ENCODE data around the gene ARRB1. TPM values are rescaled to one million over a fixed set of nuclear protein-coding genes. Genes with fewer than 3 reads are reported as not detected.

The ARRB1 gene
- total and polyA plus RNA-seq, 12 donors, result 4.9 to 54.2 (median 31.0) TPM

DNA sequence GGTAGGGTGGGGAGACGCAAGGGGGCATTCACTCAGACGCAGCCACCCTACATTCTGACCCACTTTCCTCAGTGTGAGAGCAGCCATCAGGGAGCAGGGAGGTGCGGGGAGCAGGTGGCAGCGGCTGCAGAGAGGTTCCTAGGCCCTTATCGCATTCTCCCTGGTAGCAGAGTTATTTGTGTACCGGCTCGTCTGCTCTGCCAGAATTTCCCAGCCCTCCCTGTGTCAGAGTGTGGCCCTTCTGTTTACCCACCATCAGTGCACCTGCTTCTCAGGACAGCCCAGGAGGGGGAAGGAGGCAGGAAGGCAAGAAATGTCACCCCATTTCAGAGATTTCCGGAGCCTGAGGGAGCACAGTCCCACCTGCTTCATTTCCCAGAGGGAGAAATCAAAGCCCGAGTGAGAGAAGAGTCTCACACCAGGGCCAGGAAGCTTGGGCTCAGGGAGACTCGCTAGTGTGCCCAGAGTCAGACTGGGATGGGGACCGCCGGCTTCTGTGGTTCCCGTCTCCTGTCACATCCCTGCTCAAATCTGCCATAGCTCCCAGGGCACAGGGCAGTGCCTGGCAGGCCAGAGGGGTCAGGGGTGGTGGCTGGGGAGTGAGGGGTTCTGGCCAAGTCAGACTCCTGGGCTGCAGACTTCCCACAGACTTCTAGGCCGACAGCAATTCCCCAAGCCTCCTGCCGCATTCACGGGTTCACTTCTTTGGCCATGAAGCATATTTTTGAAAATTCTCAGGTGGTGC, 49.7 kb downstream of the ARRB1 start:
- Histone ChIP-seq H3K27me3 (no peaks in the 10 kb centered on the region), H3K27ac (peak overlapping the region in 1 of 5 donors; percentile 49), H3K4me1 (replicated peaks in 1 of 2) (no peaks in the 10 kb centered on the region), H3K4me3 (no peak overlapping the region), H3K9me3 (replicated peaks in 1 of 3) (no peaks in the 10 kb centered on the region), H3K36me3 (replicated peaks in 1 of 2) (no peaks in the 10 kb centered on the region)
- intact Hi-C loops (cut with DNase I), result no loop called here
- TF ChIP-seq, protein P1, sequence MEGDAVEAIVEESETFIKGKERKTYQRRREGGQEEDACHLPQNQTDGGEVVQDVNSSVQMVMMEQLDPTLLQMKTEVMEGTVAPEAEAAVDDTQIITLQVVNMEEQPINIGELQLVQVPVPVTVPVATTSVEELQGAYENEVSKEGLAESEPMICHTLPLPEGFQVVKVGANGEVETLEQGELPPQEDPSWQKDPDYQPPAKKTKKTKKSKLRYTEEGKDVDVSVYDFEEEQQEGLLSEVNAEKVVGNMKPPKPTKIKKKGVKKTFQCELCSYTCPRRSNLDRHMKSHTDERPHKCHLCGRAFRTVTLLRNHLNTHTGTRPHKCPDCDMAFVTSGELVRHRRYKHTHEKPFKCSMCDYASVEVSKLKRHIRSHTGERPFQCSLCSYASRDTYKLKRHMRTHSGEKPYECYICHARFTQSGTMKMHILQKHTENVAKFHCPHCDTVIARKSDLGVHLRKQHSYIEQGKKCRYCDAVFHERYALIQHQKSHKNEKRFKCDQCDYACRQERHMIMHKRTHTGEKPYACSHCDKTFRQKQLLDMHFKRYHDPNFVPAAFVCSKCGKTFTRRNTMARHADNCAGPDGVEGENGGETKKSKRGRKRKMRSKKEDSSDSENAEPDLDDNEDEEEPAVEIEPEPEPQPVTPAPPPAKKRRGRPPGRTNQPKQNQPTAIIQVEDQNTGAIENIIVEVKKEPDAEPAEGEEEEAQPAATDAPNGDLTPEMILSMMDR (IDR thresholded peaks at IDR 0.05), result no peak
- TF ChIP-seq POLR2A (IDR thresholded peaks at IDR 0.05), result no peak
- no peak for DNase-seq
- whole genome bisulfite sequencing, 4 donors, result 60 to 79% (median 76%) methylated on average over 6 to 16 of the region's 16 CpGs

DNA sequence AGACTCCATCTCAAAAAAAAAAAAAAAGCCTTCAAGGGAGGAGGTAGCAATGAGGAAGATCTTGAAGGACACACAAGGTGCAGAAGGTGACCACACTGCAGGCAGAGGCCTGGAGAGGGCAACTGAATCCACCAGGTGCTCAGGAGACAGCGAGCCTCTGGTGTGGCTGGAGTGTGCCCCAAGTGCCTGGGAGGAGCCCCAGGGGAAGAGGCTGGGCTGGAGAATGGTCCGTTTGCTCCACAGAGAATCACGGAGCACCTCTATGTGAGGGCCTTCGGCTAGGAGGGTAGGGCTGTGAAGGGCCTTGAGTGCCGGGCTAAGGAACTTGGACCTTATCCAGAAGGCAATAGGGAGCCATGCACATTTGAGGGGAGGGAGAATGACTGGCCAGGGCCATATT, 50.3 kb downstream of the ARRB1 start:
- H3K4me3 ChIP-seq, result no peak overlapping the region
- no peaks in the 10 kb centered on the region for H3K36me3 ChIP-seq (replicated peaks in 1 of 2)
- no peaks in the 10 kb centered on the region for H3K27me3 ChIP-seq
- TF ChIP-seq, protein P1 (IDR thresholded peaks at IDR 0.05), result no peak
- TF ChIP-seq POLR2A (IDR thresholded peaks at IDR 0.05), result no peak
- WGBS, 4 donors, result 66 to 73% (median 71%) methylated on average over 5 of the region's 5 CpGs
- no peaks in the 10 kb centered on the region for H3K9me3 ChIP-seq (replicated peaks in 1 of 3)
- no peaks in the 10 kb centered on the region for H3K4me1 ChIP-seq (replicated peaks in 1 of 2)
- no peak for DNase-seq
- intact Hi-C loops (cut with DNase I), result no loop called here
- H3K27ac ChIP-seq, result no peak overlapping the region

DNA sequence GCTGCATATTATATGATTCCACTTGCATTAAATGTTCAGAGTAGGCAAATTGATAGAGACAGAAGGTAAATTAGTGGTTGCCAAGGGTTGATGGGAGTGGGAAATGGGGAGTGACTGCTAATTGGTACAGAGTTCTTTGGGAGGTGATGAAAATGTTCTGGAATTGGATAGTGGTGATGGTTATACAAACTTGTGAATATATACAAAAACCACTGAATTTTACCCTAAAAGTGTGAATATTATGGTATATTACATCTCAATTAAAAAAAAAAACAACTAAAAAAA, 52.5 kb downstream of the ARRB1 start:
- Histone ChIP-seq H3K27me3 (no peaks in the 10 kb centered on the region), H3K36me3 (replicated peaks in 1 of 2) (no peaks in the 10 kb centered on the region), H3K4me1 (replicated peaks in 1 of 2) (no peaks in the 10 kb centered on the region), H3K9me3 (replicated peaks in 1 of 3) (no peaks in the 10 kb centered on the region), H3K4me3 (no peak overlapping the region), H3K27ac (no peak overlapping the region)
- intact Hi-C loops (cut with DNase I), result no loop called here
- TF ChIP-seq, protein P1 (IDR thresholded peaks at IDR 0.05), result no peak
- no peak for TF ChIP-seq POLR2A (IDR thresholded peaks at IDR 0.05)
- DNase-seq, result no peak

DNA sequence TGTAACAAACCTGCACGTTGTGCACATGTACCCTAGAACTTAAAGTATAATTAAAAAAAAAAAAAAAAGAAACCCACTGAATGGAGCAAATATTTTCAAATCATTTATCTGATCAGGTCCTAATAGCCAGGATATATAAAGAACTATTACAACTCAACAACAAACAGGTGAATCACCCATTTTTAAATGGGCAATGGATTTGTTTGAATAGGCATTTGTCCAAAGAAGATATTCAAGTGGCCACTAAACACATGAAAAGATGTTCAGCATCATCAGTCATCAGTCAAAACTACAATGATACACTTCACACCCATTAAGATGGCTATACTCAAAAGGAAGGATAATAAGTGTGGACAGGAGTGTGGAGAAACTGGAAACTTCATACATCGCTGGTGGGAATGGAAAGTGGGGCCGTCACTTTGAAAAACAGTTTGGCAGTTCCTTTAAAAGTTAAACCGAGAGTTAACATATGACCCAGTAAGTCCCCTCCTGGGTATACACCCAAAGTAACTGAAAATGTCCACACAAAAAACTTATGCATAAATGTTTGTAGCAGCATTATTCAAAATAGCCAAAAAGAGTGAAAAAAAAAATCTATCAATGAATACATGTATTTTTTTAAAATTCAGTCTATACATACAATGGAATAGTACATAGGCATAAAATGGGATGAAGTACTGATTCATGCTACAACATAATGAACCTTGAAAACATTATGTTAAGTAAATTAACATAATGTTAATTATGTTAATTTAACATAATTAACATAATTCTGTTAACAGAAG, 53.1 kb downstream of the ARRB1 start:
- no peak for DNase-seq
- Histone ChIP-seq H3K36me3 (replicated peaks in 1 of 2) (no peaks in the 10 kb centered on the region), H3K4me3 (no peak overlapping the region), H3K9me3 (replicated peaks in 1 of 3) (no peaks in the 10 kb centered on the region), H3K4me1 (replicated peaks in 1 of 2) (no peaks in the 10 kb centered on the region), H3K27me3 (no peaks in the 10 kb centered on the region), H3K27ac (no peak overlapping the region)
- no peak for TF ChIP-seq POLR2A (IDR thresholded peaks at IDR 0.05)
- TF ChIP-seq, protein P1 (IDR thresholded peaks at IDR 0.05), result no peak
- intact Hi-C loops (cut with DNase I), result no loop called here
- 76 to 87% (median 86%) methylated on average over 3 to 4 of the region's 4 CpGs for WGBS, 4 donors
